Lower leg skin (tissue), 3 donors: ENCODE results near the gene ZNF333.

Source experiments
- POLR2A ChIP-seq, 2 donors: fragments of 450-650 bp; IDR thresholded peaks; one replicate each; pipeline ENCODE4 v1.6.1; 2016 to 2017; ENCODE audit warnings: antibody characterized with exemption in 2 of 2, mild to moderate bottlenecking in 1 of 2, moderate library complexity in 1 of 2
- TF ChIP-seq, protein P1 (sequence below), 3 donors: fragments of 450-650 bp; IDR thresholded peaks; one replicate each; pipeline ENCODE4 v1.5.1; 2016; ENCODE audit warnings: antibody characterized with exemption in 3 of 3, mild to moderate bottlenecking in 3 of 3, moderate library complexity in 2 of 3

DNA sequence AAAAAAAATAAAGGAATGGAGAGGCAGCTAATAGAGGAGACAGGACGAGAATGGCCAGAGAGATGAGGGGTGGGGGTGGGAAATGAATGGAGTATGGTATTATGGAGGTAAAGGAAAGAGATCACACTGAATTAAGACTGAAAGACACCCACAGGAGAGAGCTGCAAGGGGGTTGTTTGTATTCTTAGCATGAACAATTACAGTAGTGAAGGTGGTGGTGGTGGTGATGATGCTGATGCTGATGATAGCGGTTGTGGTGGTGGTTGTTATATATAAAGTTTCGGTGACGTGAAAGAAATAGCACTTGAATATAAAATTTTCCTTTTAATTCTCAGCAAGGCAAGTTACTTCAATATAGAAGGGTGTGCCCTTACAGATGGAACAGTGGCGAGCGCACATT is 12.4 kb upstream of the ZNF333 start:
- TF ChIP-seq, protein P1, sequence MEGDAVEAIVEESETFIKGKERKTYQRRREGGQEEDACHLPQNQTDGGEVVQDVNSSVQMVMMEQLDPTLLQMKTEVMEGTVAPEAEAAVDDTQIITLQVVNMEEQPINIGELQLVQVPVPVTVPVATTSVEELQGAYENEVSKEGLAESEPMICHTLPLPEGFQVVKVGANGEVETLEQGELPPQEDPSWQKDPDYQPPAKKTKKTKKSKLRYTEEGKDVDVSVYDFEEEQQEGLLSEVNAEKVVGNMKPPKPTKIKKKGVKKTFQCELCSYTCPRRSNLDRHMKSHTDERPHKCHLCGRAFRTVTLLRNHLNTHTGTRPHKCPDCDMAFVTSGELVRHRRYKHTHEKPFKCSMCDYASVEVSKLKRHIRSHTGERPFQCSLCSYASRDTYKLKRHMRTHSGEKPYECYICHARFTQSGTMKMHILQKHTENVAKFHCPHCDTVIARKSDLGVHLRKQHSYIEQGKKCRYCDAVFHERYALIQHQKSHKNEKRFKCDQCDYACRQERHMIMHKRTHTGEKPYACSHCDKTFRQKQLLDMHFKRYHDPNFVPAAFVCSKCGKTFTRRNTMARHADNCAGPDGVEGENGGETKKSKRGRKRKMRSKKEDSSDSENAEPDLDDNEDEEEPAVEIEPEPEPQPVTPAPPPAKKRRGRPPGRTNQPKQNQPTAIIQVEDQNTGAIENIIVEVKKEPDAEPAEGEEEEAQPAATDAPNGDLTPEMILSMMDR (IDR thresholded peaks at IDR 0.05), result no peak
- no peak for TF ChIP-seq POLR2A (IDR thresholded peaks at IDR 0.05)
